ENCODE measurements around the gene RBFOX2. TPM values are rescaled to one million over a fixed set of nuclear protein-coding genes. Genes with fewer than 3 reads are reported as not detected.

Gene RBFOX2
- 76.3 and 79.6 TPM in 2 replicates for total RNA-seq

GRCh38 chr22:36028646-36029405 lies at the start of gene RBFOX2:
Gene RBFOX2, minus strand, starts transcription at chr22:36028824. Its CDS starts 399 bp downstream, at chr22:36028425.

GRCh38 chr22:35717572-35717971 lies 311.1 kb downstream of the RBFOX2 start, which contains the start of gene APOL5:
Gene APOL5, plus strand, starts transcription at chr22:35717872. Its CDS starts 0 bp downstream, at chr22:35717872.

Other genes with a start within 250 kb of the RBFOX2 start
- 115 and 119 TPM in 2 replicates for gene APOL3, start 131.9 kb upstream of the RBFOX2 start, total RNA-seq
- 1.1 and 3.3 TPM in 2 replicates for gene APOL4, start 173.0 kb upstream of the RBFOX2 start, total RNA-seq
- 67.9 and 68.1 TPM in 2 replicates for gene APOL2, start 210.7 kb upstream of the RBFOX2 start, total RNA-seq
- gene APOL1, start 224.3 kb upstream of the RBFOX2 start, total RNA-seq = 39.6 and 40.8 TPM in 2 replicates